CD14-positive monocyte (primary cell): Measurements from ENCODE around the gene RPL10. TPM values are rescaled to one million over a fixed set of nuclear protein-coding genes. Genes with fewer than 3 reads are reported as not detected.

Experiments
- DNase-seq, 3 donors: peaks; one replicate each; pipeline ENCODE4 v3.0.0-alpha.2; 2011 to 2022
- H2AFZ ChIP-seq: 2 replicates; pipeline ENCODE4 v1.6.0; 2012; ENCODE audit warnings: mild to moderate bottlenecking, low read depth, low read length, inconsistent platforms; ENCODE audit not compliant: insufficient read depth, poor library complexity, severe bottlenecking
- H3K27ac ChIP-seq, 2 donors: 1 replicate in 1 of 2; 2 replicates in 1 of 2; pipeline ENCODE4 v1.5.1; 2012 to 2013; ENCODE audit warnings: low read length in 2 of 2, control low read depth in 1 of 2, inconsistent platforms in 1 of 2, low read depth in 1 of 2, mild to moderate bottlenecking in 1 of 2
- H3K27me3 ChIP-seq, 2 donors: one replicate each; pipeline versions ENCODE4 v1.6.0 to v1.6.1; 2011 to 2013; ENCODE audit warnings: low read length in 2 of 2; ENCODE audit not compliant: control insufficient read depth in 2 of 2, insufficient read depth in 2 of 2
- H3K36me3 ChIP-seq, 2 donors: replicated peaks in 1 of 2; 1 replicate in 1 of 2; 2 replicates in 1 of 2; pipeline versions ENCODE4 v1.5.1 to v1.6.1; 2012 to 2013; ENCODE audit warnings: low read length in 2 of 2, control low read depth in 1 of 2, inconsistent platforms in 1 of 2, mild to moderate bottlenecking in 1 of 2; ENCODE audit not compliant: insufficient read depth in 2 of 2, control insufficient read depth in 1 of 2
- H3K4me1 ChIP-seq, 2 donors: 1 replicate in 1 of 2; 2 replicates in 1 of 2; pipeline versions ENCODE4 v1.5.1 to v1.6.1; 2012 to 2013; ENCODE audit warnings: low read length in 2 of 2, control low read depth in 1 of 2, inconsistent platforms in 1 of 2, mild to moderate bottlenecking in 1 of 2, moderate library complexity in 1 of 2; ENCODE audit not compliant: insufficient read depth in 2 of 2, control insufficient read depth in 1 of 2
- H3K4me2 ChIP-seq: replicated peaks from 2 replicates; pipeline ENCODE3; 2012; ENCODE audit warnings: low read length, moderate library complexity, mild to moderate bottlenecking; ENCODE audit not compliant: poor library complexity, severe bottlenecking; ENCODE audit errors: extremely low read depth
- H3K4me3 ChIP-seq, 3 experiments: fragments of 200-600 bp in 1 of 3; sonication (generic) in 1 of 3; replicated peaks in 1 of 3; 1 replicate in 2 of 3; 2 replicates in 1 of 3; pipeline ENCODE4 v1.5.1; 2011 to 2013; ENCODE audit warnings: low read length in 3 of 3, mild to moderate bottlenecking in 3 of 3, control low read depth in 2 of 3, low read depth in 2 of 3, inconsistent platforms in 1 of 3, moderate library complexity in 1 of 3
- H3K79me2 ChIP-seq: 2 replicates; pipeline ENCODE4 v1.6.0; 2012; ENCODE audit warnings: mild to moderate bottlenecking, control low read depth, inconsistent platforms, low read length, moderate library complexity; ENCODE audit not compliant: insufficient read depth
- H3K9ac ChIP-seq: 2 replicates; pipeline ENCODE4 v1.6.0; 2017; ENCODE audit warnings: low read length, mild to moderate bottlenecking; ENCODE audit not compliant: insufficient read depth, poor library complexity, severe bottlenecking
- H3K9me3 ChIP-seq, 2 donors: replicated peaks in 1 of 2; 1 replicate in 1 of 2; 2 replicates in 1 of 2; pipeline versions ENCODE4 v1.5.1 to v1.6.1; 2012 to 2013; ENCODE audit warnings: low read length in 2 of 2, control low read depth in 1 of 2; ENCODE audit not compliant: control insufficient read depth in 1 of 2, insufficient read depth in 1 of 2
- H4K20me1 ChIP-seq: 2 replicates; pipeline ENCODE4 v1.6.0; 2012; ENCODE audit warnings: mild to moderate bottlenecking, low read length, control low read depth, moderate library complexity; ENCODE audit not compliant: insufficient read depth
- H3K27ac Mint-ChIP-seq, 7 donors: one replicate each; pipeline ENCODE4 v1.8.0; 2020; ENCODE audit warnings: mild to moderate bottlenecking in 7 of 7, mixed read lengths in 7 of 7, moderate library complexity in 6 of 7, inconsistent platforms in 2 of 7
- H3K27me3 Mint-ChIP-seq, 3 donors: one replicate each; pipeline ENCODE4 v1.8.0; 2021 to 2022; ENCODE audit warnings: low read depth in 3 of 3, mild to moderate bottlenecking in 3 of 3, mixed read lengths in 3 of 3, moderate library complexity in 3 of 3, inconsistent platforms in 1 of 3
- H3K36me3 Mint-ChIP-seq, 2 donors: one replicate each; pipeline ENCODE4 v1.8.0; 2020; ENCODE audit warnings: mixed read lengths in 2 of 2, inconsistent platforms in 1 of 2, mild to moderate bottlenecking in 1 of 2
- H3K4me1 Mint-ChIP-seq: one replicate; pipeline ENCODE4 v1.8.0; 2020; ENCODE audit warnings: mild to moderate bottlenecking, mixed read lengths
- H3K4me3 Mint-ChIP-seq, 2 donors: one replicate each; pipeline ENCODE4 v1.8.0; 2020; ENCODE audit warnings: mild to moderate bottlenecking in 2 of 2, mixed read lengths in 2 of 2, moderate library complexity in 1 of 2
- H3K9me3 Mint-ChIP-seq, 7 donors: one replicate each; pipeline ENCODE4 v1.8.0; 2020 to 2022; ENCODE audit warnings: mixed read lengths in 7 of 7, mild to moderate bottlenecking in 6 of 7, moderate library complexity in 6 of 7, inconsistent platforms in 2 of 7
- CTCF ChIP-seq: fragments of 200-600 bp; IDR thresholded peaks from one replicate; pipeline ENCODE4 v1.8.0; 2022; ENCODE audit warnings: antibody characterized with exemption, mild to moderate bottlenecking
- WGBS: methylation state at CpG from one replicate; pipeline ENCODE4 v1.1.5; 2013; ENCODE audit warnings: missing lambda C conversion rate; ENCODE audit not compliant: insufficient coverage; 5-methylcytosine and 5-hydroxymethylcytosine counted together
- intact Hi-C, 2 donors: fragments of 100-400 bp; cut with micrococcal nuclease; formaldehyde crosslinking; loops; one replicate each; pipeline versions ENCODE4 v1.15.0 to v1.15.1; 2023
- polyA plus RNA-seq, 3 donors: library from polyadenylated mRNA; depleted of rRNA in 1 of 3; unstranded in 2 of 3; stranded (reverse) in 1 of 3; fragments of 300-500 nt in 2 of 3; fragments of >200 nt in 1 of 3; fragmentation: Illumina TruSeq in 2 of 3; gene quantifications; 1 replicate in 2 of 3; 2 replicates in 1 of 3; pipeline ENCODE4 v1.2.3, GENCODE V29; 2012 to 2021

RPL10 gene
- polyA plus RNA-seq, 3 donors = 1,536 to 5,639 (median 1,724) TPM

DNA sequence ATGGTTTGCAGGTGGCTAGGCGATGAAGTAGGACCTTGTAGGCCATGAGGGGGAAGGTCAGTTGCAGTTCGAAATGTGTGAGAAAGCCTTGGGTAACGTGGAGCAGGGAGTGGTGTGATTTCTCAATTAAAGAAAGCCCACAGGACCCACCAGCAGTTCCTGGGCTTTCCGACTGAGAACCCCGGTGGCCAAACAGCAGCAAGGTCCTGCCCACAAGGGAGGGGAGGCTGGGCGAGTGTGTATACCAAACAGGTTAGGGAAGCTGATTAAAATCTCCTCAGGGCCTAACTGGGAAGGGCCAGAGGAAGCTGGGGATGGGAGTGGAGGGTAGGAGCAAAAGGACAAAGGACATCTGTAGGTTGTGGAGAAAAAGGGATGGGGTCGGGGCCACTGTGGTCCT lies 32.7 kb downstream of the RPL10 start:
- peak overlapping the region; percentile 90 to 99 (median 95) for H3K27ac Mint-ChIP-seq
- Histone ChIP-seq H3K9ac (peak overlapping the region; percentile 55), H4K20me1 (no peaks in the 10 kb centered on the region), H3K36me3 (peaks cover 35 to 39% of the 10 kb centered on the region in 2 donors), H3K27ac (peak overlapping the region; percentile 78 to 92), H3K27me3 (no peaks in the 10 kb centered on the region), H3K4me1 (peaks cover 47 to 55% of the 10 kb centered on the region in 2 donors), H3K4me2 (peak overlapping the region; percentile 82), H3K79me2 (peaks cover 43% of the 10 kb centered on the region), H3K4me3 (peak overlapping the region in 2 of 3 experiments; percentile 24 to 87), H3K9me3 (no peaks in the 10 kb centered on the region), H2AFZ (no peak overlapping the region)
- peak; percentile 49 to 89 (median 60) for DNase-seq
- intact Hi-C loops = no loop called here
- H3K36me3 Mint-ChIP-seq = peaks cover 33 to 37% of the 10 kb centered on the region in 2 donors
- H3K4me3 Mint-ChIP-seq = peak overlapping the region; percentile 74 to 91
- WGBS = 0% methylated on average over 4 of the region's 7 CpGs
- peaks cover 0 to 11% (median 2%) of the 10 kb centered on the region in 3 donors for H3K27me3 Mint-ChIP-seq
- no peak for TF ChIP-seq CTCF
- peaks cover 0 to 22% (median 5%) of the 10 kb centered on the region in 7 donors for H3K9me3 Mint-ChIP-seq
- H3K4me1 Mint-ChIP-seq = peaks cover 45% of the 10 kb centered on the region

GRCh38 chrX:154431341-154431740 lies 33.2 kb downstream of the RPL10 start:
- DNase-seq = peak; percentile 58 to 83 (median 77)
- H3K9me3 ChIP-seq = no peaks in the 10 kb centered on the region
- Mint-ChIP-seq H3K4me3 (peak overlapping the region; percentile 74 to 91), H3K36me3 (peaks cover 37 to 39% of the 10 kb centered on the region in 2 donors), H3K27me3 (peaks cover 0 to 11% (median 2%) of the 10 kb centered on the region in 3 donors), H3K9me3 (peaks cover 0 to 24% (median 8%) of the 10 kb centered on the region in 7 donors), H3K27ac (peak overlapping the region; percentile 90 to 99 (median 95)), H3K4me1 (peaks cover 50% of the 10 kb centered on the region)
- no peaks in the 10 kb centered on the region for H3K27me3 ChIP-seq
- peak overlapping the region in 2 of 3 experiments; percentile 24 to 87 for H3K4me3 ChIP-seq
- WGBS = no CpG with 5 or more reads among the region's 5 CpGs
- peaks cover 43% of the 10 kb centered on the region for H3K79me2 ChIP-seq
- H3K36me3 ChIP-seq = peaks cover 37 to 41% of the 10 kb centered on the region in 2 donors
- H3K4me2 ChIP-seq = peak overlapping the region; percentile 82
- no peaks in the 10 kb centered on the region for H4K20me1 ChIP-seq
- H3K4me1 ChIP-seq = peaks cover 51 to 59% of the 10 kb centered on the region in 2 donors
- TF ChIP-seq CTCF = no peak
- peak overlapping the region; percentile 55 for H3K9ac ChIP-seq
- intact Hi-C loops = no loop called here
- no peak overlapping the region for H2AFZ ChIP-seq
- H3K27ac ChIP-seq = peak overlapping the region; percentile 78 to 92
